Measurements from ENCODE around the gene NSUN2. TPM values are rescaled to one million over a fixed set of nuclear protein-coding genes. Genes with fewer than 3 reads are reported as not detected.

NSUN2 gene
- total and polyA plus RNA-seq, 2 of the 4 experiments (the other 2 are of a cell fraction) = 51.1 to 61.1 TPM

GRCh38 chr5:6574111-6574510, 58.7 kb downstream of the NSUN2 start:
- Histone ChIP-seq H3K56ac (ENCODE audit: extremely low read depth, insufficient read depth, low read length) (no peak overlapping the region), H4K8ac (ENCODE audit: low read depth in 2 of 2, low read length in 2 of 2) (no peak overlapping the region), H3K4me2 (ENCODE audit: low read depth, low read length) (no peak overlapping the region), H2BK120ac (ENCODE audit: low read depth, low read length) (no peak overlapping the region), H3K36me3 (ENCODE audit: control insufficient read depth, insufficient read depth, low read length) (no peaks in the 10 kb centered on the region), H3K9me3 (ENCODE audit: control insufficient read depth, insufficient read depth, low read length) (no peaks in the 10 kb centered on the region), H2BK15ac (ENCODE audit: low read depth, low read length) (no peak overlapping the region), H4K20me1 (ENCODE audit: insufficient read depth, low read length) (no peaks in the 10 kb centered on the region), H3K79me1 (ENCODE audit: low read depth in 1 of 2, low read length in 2 of 2) (no peaks in the 10 kb centered on the region), H4K91ac (ENCODE audit: insufficient read depth, low read depth, low read length) (no peak overlapping the region), H3K9me1 (ENCODE audit: insufficient read depth, low read length) (no peaks in the 10 kb centered on the region), H3K27ac (ENCODE audit: insufficient read depth, low read length) (no peak overlapping the region), H2BK20ac (ENCODE audit: low read depth, low read length) (no peak overlapping the region), H2AFZ (replicated peaks; ENCODE audit: low read length, poor library complexity) (no peak overlapping the region), H3K14ac (replicated peaks; ENCODE audit: low read depth, low read length) (no peak overlapping the region), H3K4ac (ENCODE audit: low read depth, low read length) (no peak overlapping the region), H2AK5ac (ENCODE audit: low read depth, low read length) (no peak overlapping the region), H3K27me3 (ENCODE audit: control insufficient read depth, insufficient read depth, low read length) (peaks cover 3% of the 10 kb centered on the region; the same call in 1 of the 2 replicates), H3K18ac (ENCODE audit: low read depth, low read length) (no peak overlapping the region), H4K5ac (ENCODE audit: low read depth, low read length) (no peak overlapping the region), H3K4me1 (ENCODE audit: control insufficient read depth, insufficient read depth, low read length) (no peaks in the 10 kb centered on the region), H3K9ac (ENCODE audit: low read depth, low read length) (no peak overlapping the region), H3K4me3 (ENCODE audit: insufficient read depth, low read depth, low read length) (no peak overlapping the region), H3K23ac (ENCODE audit: low read depth, low read length) (no peak overlapping the region), H2BK5ac (ENCODE audit: low read depth, low read length, poor library complexity, severe bottlenecking) (no peak overlapping the region), H2AK9ac (replicated peaks; ENCODE audit: low read depth, low read length, poor library complexity) (no peak overlapping the region)
- intact Hi-C loops (cut with micrococcal nuclease) (no loop called here), dilution Hi-C loops (cut with HindIII; ENCODE audit: low sequenced_read_pairs, unreplicated experiment) (no loop called here), in situ Hi-C loops (cut with MboI; ENCODE audit: low sequenced_read_pairs) (no loop called here)
- no peak for TF ChIP-seq RFX5 (IDR thresholded peaks at IDR 0.05; ENCODE audit: low read depth, low read length)
- no peak for TF ChIP-seq MAFK (IDR thresholded peaks at IDR 0.05; ENCODE audit: low read depth, low read length)
- no peak for TF ChIP-seq CHD1 (IDR thresholded peaks at IDR 0.05; ENCODE audit: low read depth, low read length)
- TF ChIP-seq USF2 (IDR thresholded peaks at IDR 0.05; ENCODE audit: low read depth, low read length) = no peak
- no peak for TF ChIP-seq SMC3 (IDR thresholded peaks at IDR 0.05; ENCODE audit: low read depth, low read length)
- DNase-seq = no peak
- POLR2A ChIA-PET (ENCODE audit: unreplicated experiment) = no interaction called here
- ATAC-seq (ENCODE audit: low read depth) = no peak
- WGBS, 2 experiments (ENCODE audit: extremely low coverage in 2 of 2, insufficient read length in 1 of 2) = 65% methylated on average over 3 of the region's 11 CpGs; no CpG with 5 or more reads in 1 of the 2 experiments
- CTCF ChIA-PET = no interaction called here
- no TSS peak for BruUV-seq (replicated peaks)
